ENCODE results near the gene BLM.
A peak's percentile ranks its signal among the peaks of the same experiment; 100 is the strongest.
"Not testable (repeated sequence)": the region's sequence is repeated elsewhere in the genome, so short reads cannot be mapped to it uniquely, and the experiment has no call there.

Gene BLM

DNA sequence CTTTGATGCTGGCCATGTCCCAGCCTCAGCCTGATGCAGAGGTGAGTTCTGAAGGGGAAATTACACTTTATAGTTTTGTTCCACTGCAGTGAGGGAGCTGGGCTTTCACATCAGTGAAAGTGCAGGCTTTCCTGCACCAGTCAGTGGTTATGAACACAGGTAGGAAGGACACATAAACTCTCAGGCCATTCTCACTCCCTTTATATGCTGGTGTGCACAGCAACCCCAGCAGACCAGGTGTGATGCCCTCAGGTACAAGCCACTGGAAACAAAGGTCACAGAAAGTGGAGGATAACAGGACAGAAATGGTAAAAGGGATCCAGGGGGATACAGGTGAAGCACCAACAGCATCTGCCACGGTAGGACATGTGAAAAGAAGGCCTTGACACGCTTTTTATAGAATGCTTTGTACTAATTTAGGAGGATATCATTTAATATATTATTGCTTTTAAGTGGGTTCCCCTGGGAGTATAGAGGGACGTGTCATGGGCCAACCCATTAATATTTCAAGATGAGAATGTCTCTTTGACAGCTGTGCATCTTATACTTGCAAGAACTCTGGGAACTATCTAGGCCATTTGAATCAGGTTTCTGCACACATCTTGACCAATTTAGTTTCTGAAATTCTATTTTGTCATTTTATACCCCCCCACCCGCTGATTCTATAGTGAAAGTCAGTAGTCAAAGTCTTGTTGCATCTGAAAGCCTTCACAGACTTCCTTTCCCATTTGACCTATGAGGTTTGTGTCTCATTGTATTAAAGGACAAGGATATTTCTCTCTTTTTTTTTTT is 25.0 kb upstream of the BLM start:
- DNase-seq, result no peak

DNA sequence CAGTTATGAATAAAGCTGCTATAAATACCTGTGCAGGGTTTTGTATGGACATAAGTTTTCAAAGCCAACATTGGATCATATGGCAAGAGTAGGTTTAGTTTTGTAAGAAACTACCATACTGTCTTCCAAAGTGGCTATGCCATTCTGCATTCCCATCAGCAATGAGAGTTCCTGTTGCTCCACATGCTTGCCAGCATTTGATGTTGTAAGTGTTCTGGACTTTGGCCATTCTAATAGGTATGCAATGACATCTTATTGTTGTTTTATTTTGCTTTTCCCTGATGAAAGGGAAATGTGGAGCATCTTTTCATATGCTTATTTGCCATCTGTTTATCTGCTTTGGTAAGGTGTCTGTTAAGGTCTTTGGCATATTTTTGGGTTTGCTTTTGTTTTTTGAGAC is 22.2 kb upstream of the BLM start:
- DNase-seq, result no peak

DNA sequence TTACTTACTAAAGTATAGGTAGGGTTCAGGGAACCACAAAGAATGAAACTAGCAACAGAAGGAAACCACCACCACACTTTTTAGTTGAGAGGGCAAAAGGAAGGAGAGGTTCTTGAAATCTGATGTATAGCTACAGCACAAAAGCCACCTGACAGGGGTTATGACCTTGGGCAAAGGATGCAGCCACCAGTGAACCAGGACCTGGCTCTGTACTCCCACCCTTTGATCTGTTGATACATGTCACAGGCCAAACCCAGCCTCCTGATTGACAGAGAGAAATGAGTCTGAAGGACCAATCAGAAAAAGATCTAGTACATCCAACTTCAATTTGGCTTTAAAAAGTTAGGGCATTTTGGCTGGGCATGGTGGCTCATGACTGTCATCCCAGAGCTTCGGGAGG is 20.0 kb upstream of the BLM start:
- DNase-seq, result no peak

DNA sequence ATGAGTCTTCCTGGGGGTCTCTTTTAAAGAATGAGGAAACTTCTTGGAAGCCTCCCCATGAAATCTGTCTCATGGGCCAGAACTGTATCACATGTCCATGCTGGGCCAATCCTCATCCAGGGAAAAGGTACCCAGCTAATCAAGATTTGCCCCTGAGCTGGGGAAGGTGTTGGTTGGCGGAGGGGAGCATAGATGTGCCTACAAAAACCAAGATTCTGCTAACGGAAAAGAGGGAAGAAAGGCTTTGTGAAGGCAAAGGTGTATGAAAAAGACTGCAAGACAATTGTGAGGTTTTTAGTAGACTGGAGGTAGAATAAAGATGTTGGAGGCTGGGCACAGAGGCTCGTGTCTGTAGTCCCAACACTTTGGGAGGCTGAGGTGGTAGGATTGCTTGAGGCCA is 18.5 kb upstream of the BLM start:
- DNase-seq, result no peak

DNA sequence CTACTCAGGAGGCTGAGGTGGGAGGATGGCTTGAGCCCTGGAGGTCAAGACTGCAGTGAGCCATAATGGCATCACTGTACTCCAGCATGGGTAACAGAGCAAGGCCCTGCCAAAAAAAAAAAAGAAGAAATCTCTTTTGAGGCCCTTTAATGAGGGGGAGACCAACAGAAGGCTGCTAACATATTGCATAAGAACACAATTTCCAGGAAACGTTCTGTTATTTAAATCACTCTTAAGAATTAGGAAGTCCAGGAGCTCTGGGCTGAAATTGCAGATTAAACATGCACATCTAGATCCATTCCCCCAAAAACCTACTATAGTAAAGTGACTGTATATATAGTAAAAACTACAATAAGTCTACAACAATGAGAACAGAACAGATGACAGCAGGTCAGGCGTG is 16.1 kb upstream of the BLM start:
- DNase-seq, result no peak

DNA sequence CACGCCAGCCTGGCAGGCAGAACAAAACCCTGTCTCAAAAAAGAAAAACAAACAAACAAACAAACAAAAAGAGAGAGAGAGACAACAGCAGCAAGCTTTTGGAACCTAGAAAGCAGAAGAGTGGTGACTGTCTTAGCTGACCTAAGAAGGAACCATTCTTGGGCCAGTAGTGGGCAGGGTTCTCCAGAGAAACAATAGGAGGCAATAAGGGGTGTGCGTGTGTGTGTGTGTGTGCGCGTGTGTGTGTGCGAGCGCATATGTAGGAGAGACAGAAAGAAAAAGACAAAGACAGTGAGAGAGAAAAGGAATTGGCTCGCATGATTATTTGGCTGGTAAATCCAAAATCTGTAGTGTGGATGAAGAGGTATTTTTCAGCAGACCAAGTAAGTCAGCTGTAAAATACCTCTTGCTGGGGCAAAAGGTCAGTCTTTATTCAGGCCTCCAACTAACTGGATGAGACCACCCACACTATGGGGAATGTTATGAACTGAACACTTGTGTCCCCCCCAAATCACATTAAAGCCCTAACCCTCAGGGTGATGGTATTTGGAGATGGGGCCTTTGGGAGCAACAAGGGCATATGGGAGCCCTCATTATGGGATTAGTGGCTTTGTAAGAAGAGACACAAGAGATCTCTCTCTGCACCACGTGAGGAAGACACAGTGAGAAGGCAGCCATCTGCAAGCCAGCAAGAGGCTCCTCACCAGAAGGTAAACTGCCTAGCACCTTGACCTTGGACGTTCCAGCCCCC is 15.1 kb upstream of the BLM start:
- no peak for DNase-seq

DNA sequence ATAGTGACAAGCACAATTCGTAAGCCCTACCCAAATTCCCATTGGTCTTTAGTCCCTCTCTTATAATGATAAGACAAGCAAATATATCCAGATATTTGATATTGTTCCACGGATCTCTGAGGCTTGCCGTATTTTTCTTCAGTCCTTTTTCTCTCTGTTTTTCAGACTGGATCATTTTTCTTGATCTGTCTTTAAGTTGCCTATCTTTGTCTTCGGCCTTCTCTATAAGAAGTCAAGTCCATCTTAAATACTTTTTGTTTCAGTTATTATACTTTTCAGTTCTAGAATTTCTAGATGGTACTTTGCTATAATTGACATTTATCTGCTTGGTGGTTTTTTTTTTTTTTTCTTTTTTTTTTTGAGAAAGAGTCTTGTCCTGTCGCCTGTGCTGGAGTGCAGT is 13.7 kb upstream of the BLM start:
- no peak for DNase-seq

DNA sequence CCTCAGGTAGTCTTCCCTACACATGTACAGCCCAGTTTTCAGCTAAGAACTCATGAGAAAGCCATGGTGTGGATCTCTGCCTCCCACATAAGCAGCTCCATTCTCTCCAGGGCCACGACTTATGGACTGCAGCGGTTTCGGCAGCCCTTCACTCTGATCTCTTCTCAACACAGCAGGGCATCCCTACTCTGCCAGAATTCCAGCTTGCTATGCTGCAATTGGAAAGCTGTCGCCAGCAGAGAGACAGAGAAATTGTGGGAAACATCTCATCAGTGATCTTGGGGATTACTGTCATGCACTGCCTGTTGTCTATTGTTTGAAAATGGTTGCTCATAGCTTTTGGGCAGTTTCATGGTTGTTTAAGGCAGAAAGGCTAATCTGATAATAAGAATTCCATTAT is 11.9 kb upstream of the BLM start:
- DNase-seq, result no peak

DNA sequence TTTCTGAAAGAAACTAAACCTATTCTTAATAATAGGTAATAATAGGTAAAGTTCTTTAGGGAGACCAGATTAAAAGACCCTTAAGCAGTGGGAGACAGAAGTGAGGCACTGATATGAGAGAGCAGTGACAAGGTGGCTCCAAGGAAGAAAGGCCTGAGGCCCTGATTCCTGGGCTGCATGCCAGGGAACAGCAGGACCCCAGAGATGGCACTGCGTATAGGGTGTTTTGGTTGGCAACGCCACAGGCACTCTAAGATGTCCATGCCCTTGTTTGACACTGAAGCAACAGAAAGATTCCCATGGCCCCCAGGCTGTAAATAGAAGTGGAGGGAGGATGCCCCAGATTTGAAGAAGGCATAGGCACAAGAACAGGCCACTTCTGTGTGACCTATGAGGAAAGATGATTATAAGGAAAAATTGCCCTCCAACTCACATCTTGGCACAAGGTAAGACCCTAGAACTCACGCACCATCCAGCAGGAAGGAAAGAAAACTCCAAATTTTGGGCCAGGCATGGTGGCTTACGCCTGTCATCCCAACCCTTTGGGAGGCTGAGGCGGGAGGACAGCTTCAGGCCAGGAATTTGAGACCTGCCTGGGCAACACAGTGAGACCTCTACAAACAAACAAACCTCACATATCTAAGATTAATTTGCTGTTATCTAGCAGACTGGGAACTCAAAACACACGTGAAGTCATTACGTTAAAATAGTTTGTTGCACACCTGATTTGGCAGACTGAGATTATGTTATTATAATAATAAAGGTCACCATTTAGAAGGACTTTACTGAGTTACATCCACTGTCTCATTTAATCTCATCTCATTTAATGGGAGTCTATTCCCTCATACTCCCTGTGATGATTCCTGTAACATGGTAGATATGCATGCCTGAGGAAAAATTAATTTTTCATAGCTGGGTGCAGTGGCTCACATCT is 10.5 kb upstream of the BLM start:
- DNase-seq, result no peak

DNA sequence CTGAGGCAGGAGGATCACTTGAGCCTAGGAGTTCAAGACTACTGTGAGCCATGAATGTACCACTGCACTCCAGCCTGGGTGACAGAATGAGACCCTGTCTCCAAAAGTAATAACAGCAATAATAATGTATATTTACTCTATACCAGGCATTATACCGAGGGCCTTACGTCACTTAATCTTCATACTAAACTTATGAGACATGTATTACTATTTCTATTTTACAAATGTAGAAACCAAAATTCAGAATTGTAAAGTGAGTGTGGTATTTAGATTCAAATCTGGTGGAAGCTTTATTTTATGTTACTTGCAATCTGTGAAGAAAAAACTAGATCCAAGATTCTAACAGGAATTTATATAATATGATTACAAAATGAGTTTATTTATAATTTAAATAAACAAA is 9.7 kb upstream of the BLM start:
- DNase-seq, result no peak

DNA sequence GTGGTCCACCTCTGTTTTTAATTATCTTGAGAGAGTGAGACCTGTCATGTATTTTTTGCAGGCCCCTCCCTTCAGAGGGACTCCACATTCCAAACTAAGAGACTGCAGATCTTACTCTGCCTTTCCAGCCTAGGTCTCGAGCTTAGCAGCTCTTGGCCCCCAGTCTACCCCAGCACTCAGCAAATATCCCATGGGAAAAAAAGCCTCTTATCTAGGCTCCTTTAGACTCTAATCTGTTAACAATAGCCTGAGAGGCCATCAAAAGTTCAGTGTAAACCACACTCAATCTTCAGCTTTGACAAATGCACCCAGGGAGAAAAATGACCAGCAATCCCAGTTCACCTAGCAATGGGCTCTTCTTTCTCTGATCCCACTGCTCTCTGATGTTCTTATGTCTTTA is 8.6 kb upstream of the BLM start:
- DNase-seq, result peak; percentile 14 to 38

DNA sequence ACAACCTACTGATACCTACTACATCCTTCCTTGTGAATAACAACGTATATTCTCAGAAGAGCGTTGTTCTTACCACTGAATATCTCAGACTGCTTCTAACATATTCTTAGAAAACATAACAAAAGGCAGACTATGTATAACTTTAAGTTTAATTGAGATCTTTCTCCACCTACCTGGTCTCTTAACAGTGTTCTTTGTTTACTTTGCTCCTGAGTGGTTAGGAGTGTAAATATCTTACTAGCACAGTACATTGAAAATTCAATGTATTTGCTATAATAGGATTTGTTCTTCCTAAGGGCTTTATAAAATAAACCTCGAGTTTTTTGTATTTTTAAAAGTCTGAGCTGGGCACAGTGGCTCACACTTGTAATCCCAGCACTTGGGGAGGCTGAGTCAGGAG is 7.9 kb upstream of the BLM start:
- DNase-seq, result no peak

DNA sequence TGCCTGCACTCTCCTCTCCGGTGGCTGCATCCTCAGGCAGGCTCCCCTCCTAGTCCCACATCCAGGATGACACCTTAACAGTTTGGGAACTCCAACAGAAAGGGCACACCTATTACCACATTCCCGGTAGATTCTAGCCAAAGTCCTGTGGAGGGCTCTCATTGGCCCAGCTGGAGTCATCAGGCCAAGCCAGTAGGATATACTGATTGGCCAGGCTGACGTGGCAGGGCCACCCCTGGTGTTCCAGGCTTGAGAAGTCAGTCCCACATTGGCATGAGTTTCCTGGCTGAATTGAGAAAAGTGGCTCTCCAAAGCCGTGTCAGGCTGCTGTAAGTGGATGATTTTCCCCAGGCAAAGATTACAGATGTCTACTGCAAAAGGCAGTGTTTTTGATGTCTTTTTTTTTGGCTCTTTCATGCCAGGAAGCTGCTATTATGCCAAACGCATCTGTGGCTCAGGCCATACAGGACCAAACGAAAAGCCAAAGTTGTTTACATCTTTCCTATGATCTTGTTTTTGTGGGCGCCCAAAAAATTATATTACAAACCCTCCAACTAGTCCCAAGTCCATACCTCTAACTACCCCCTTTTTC is 6.6 kb upstream of the BLM start:
- DNase-seq, result no peak

DNA sequence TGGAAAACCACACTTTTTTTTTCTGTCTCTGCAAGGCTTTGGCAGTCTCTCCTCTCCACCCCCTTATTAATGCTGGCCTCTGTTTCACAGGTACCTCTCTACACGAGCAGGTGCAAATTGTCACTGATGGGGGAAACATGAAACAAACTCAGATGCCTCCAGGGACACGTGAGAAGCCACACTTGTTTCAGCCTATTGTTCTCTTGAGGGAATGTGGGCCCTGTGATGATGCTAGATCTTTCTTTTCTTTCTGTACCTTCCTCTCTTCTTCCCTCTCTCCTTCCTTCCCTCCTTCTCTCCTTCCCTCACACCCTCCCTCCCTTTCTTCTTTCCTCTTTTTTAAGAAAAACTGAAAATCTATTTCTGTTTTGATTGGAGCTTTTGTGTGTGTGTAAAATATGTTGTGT is 5.7 kb upstream of the BLM start:
- peak; percentile 25 to 49 for DNase-seq

DNA sequence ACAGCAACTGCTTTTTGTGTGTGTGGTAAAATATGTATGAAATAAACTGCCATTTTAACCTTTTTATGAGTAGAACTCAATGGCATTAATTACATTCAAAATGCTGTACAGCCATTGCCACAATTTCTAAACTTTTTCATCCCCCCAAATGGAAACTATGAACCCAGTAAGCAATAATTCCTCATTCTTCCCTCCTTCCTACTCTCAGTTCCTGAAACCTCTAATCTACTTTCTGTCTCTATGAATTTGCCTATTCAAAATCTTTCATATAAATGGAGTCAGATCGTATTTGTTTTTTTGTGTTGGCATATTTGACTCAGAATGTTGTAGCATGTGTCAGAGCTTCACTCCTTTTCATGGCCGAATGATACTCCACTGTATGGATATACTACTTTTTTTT is 5.3 kb upstream of the BLM start:
- DNase-seq, result no peak

DNA sequence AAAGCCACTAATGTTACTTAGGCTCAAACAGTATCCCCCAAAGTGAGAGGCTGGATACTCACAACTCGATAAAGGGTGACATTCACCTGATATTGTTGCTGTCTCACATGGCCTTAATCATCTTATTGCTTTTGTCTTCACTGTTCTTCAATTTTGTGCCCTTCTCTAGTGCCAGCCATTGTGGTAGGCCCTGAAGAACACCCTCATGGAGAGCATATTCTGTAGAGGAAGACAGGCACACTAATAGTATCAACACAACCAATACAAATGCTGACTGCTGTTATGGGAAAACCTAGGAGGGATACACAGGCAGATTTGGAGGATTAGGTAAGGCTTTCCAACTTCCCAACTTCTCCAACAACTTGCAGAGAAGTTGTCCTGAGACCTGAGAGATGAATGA is 4.1 kb upstream of the BLM start:
- no peak for DNase-seq

DNA sequence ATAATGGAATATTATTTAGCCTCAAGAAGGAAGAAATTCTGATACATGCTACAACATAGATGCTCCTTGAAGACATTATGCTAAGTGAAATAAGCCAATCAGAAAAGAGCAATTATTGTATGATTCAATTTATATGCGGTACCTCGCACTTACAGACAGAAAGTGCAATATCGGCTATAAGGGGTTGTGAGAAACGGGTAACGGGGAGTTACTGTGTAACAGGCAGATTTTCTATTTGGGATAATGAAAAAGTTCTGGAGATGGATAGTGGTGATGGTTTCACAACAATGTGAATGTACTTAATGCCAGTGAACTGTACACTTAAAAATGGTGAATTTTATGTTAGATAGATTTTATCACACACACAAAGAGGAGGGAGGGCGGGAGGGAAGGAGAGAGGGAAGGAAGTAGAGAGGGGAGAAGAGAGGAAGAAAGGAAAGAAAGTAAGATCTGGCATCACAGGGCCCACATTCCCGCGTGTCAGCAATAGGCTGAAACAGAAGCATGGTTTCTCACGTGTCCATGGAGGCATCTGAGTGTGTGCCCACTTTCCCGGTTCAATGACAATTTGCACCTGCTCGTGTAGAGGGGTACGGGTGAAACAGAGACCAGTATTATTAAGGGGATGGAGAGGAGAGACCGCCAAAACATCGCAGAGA is 700 bp upstream of the BLM start:
- no peak for DNase-seq

DNA sequence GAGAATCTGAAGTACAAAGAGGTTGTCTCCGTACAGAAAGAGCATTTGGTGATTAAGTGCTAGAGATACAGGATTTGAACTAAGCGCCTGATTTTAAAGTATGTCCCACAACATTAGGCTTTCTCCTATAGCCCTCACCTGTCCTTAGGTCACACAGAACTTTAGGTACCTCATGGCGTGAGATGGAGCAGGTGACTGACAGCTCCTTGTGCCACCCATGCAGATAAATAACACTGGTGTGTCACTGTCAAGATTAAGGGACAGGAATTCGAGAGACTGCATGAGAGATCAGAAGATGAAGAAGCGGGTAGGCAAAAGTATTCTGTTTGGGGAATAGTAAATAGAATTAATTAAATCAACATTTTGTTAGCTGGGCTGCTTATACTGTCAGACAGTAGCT is 1.1 kb downstream of the BLM start:
- no peak for DNase-seq

DNA sequence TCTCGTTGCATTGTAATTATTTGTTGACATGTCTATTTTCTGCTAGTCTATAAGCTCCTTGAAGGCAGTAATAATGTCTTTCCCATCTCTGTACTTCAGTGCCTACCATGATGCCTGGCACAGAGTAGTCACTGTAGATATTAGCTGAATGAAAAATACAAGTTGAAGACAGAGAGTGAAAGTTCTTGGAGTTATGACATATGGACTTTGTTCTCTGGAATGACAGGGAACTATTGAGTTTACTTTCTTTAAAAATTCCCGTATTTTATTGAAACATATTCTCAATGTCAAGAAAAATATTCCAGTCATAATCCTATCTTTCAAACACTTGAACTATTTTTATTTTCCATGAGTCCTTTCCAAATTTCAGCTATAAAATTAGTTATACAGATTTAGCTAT is 3.0 kb downstream of the BLM start:
- no peak for DNase-seq

DNA sequence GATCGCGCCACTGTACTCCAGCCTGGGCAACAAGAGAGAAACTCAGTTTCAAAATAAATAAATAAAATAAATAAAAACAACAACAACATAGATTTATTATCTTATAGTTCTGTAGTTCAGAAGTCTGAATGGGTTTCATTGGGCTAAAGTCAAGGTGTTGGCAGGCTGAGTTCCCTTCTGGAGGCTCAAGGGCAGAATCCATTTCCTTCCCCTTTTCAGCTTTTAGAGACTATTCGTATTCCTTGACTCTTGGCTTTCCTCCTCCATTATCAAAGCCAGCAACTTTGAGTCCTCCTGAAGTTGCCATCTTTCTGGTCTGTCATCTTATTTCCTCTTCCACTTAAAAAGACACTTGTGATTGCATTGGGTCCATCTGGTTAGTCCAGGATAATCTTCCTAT is 12.1 kb downstream of the BLM start:
- no peak for DNase-seq

DNA sequence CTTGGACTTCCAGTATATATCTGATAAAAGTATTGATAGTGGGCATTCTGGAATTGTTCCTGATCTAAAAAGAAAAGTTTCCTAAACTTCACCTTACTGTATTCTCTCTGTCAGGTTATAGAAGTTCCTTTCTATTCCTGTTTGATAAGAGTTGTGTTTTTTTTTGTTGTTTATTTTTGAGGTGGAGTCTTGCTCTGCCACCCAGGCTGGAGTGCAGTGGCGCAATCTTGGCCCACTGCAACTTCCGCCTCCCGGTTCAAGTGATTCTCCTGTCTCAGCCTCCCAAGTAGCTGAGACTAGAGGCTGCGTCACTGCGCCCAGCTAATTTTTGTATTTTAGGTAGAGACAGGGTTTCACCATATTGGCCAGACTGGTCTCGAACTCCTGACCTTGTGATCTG is 13.1 kb downstream of the BLM start:
- DNase-seq, result no peak

DNA sequence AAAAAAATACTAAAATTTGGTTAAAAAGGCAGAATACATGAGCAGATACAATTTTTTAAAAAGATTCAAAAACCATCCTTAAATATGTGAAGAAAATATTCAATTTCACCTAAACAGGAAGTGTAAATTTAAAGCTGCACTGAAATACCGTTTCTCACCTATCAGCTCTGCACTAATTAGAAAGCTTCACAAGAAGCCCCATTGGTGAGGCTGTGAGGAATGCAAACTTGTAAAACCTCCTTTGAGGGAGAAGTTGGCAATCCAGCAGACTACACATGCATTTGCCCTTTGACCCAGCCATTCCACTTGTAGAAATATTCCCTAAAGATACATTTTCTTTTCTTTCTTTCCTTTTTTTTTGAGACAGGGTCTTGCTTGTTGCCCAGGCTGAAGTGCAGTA is 18.8 kb downstream of the BLM start:
- no peak for DNase-seq

DNA sequence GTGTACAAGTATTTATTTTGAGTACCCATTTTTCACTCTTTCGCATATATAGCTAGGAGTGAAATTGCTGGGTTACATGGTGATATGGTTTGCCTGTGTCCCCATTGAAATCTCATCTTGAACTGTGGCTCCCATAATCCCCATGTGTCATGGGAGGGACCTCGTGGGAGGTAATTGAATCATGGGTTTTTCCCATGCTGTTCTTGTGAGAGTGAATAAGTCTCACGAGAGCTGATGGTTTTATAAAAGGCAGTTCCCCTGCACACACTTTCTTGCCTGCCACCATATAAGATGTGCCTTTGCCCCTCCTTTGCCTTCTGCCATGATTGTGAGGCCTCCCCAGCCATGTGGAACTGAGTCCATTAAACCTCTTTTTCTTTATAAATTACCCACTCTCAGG is 23.4 kb downstream of the BLM start:
- not testable (repeated sequence) for DNase-seq

All from NCI-H187 (cell line).